Measurements from ENCODE around the gene AMOTL2. TPM values are rescaled to one million over a fixed set of nuclear protein-coding genes. Genes with fewer than 3 reads are reported as not detected.

The AMOTL2 gene
- total RNA-seq, 4 donors from 2014 or later: 93.2 to 226 (median 153) TPM

GRCh38 chr3:134354612-134355251 lies 19.5 kb downstream of the AMOTL2 start:
- no peak for ATAC-seq
- Histone ChIP-seq H3K4me1 (peaks cover 14 to 90% (median 47%) of the 10 kb centered on the region in 3 donors), H3K9me3 (no peaks in the 10 kb centered on the region), H3K27me3 (no peaks in the 10 kb centered on the region), H3K36me3 (peaks cover 3 to 78% of the 10 kb centered on the region in 2 donors), H3K4me3 (no peak overlapping the region), H3K27ac (peak overlapping the region in 3 of 4 donors; percentile 61 to 99 (median 68))
- no peak for TF ChIP-seq POLR2A (IDR thresholded peaks at IDR 0.05)
- 77 to 80% methylated on average over 4 to 5 of the region's 7 CpGs for WGBS, 2 donors (ENCODE audit: low coverage in 1 of 2)

GRCh38 chr3:134353831-134354611 lies 20.2 kb downstream of the AMOTL2 start:
- Histone ChIP-seq H3K27me3 (no peaks in the 10 kb centered on the region), H3K27ac (peak overlapping the region in 3 of 4 donors; percentile 61 to 99 (median 68)), H3K36me3 (peaks cover 3 to 71% of the 10 kb centered on the region in 2 donors), H3K4me1 (peaks cover 14 to 83% (median 40%) of the 10 kb centered on the region in 3 donors), H3K4me3 (no peak overlapping the region), H3K9me3 (no peaks in the 10 kb centered on the region)
- TF ChIP-seq EP300 (IDR thresholded peaks at IDR 0.05) (no peak), POLR2AphosphoS5 (IDR thresholded peaks at IDR 0.05) (no peak), CTCF (IDR thresholded peaks at IDR 0.05) (no peak), POLR2A (IDR thresholded peaks at IDR 0.05) (no peak)
- no peak for ATAC-seq
- WGBS, 2 donors (ENCODE audit: low coverage in 1 of 2): 100% methylated on average over 1 of the region's 7 CpGs; no CpG with 5 or more reads in 1 of the 2 donors

- Histone ChIP-seq H3K4me1 (peaks cover 6 to 83% (median 33%) of the 10 kb centered on the region in 3 donors), H3K27me3 (no peaks in the 10 kb centered on the region), H3K4me3 (no peak overlapping the region), H3K36me3 (peaks cover under 1 to 64% of the 10 kb centered on the region in 2 donors), H3K9me3 (no peaks in the 10 kb centered on the region), H3K27ac (peak overlapping the region in 3 of 4 donors; percentile 61 to 99 (median 68))
- ATAC-seq: no peak
- 80 to 82% methylated on average over 6 to 7 of the region's 8 CpGs for WGBS, 2 donors (ENCODE audit: low coverage in 1 of 2)
- TF ChIP-seq POLR2AphosphoS5 (IDR thresholded peaks at IDR 0.05) (no peak), CTCF (IDR thresholded peaks at IDR 0.05) (no peak), POLR2A (IDR thresholded peaks at IDR 0.05) (no peak), EP300 (IDR thresholded peaks at IDR 0.05) (no peak)
Measured at GRCh38 chr3:134353171-134353825, 20.9 kb downstream of the AMOTL2 start.

GRCh38 chr3:134352031-134352671 lies 22.1 kb downstream of the AMOTL2 start:
- Histone ChIP-seq H3K4me3 (no peak overlapping the region), H3K27ac (peak overlapping the region in 3 of 4 donors; percentile 61 to 99 (median 68)), H3K36me3 (peaks cover 0 to 52% of the 10 kb centered on the region in 2 donors), H3K27me3 (no peaks in the 10 kb centered on the region), H3K4me1 (peaks cover 0 to 72% (median 26%) of the 10 kb centered on the region in 3 donors), H3K9me3 (peaks cover 0 to 2% (median 0%) of the 10 kb centered on the region in 3 donors)
- WGBS, 2 donors (ENCODE audit: low coverage in 1 of 2): 60 to 75% methylated on average over 2 of the region's 4 CpGs
- no peak for TF ChIP-seq POLR2A (IDR thresholded peaks at IDR 0.05)
- no peak for TF ChIP-seq CTCF (IDR thresholded peaks at IDR 0.05)
- no peak for TF ChIP-seq POLR2AphosphoS5 (IDR thresholded peaks at IDR 0.05)
- TF ChIP-seq EP300 (IDR thresholded peaks at IDR 0.05): no peak
- peak; percentile 17 for ATAC-seq

- Histone ChIP-seq H3K4me1 (peaks cover 0 to 64% (median 19%) of the 10 kb centered on the region in 3 donors), H3K27me3 (no peaks in the 10 kb centered on the region), H3K9me3 (peaks cover 0 to 9% (median 0%) of the 10 kb centered on the region in 3 donors), H3K27ac (peak overlapping the region in 3 of 4 donors; percentile 60 to 99 (median 68)), H3K36me3 (peaks cover 0 to 45% of the 10 kb centered on the region in 2 donors), H3K4me3 (no peak overlapping the region)
- 54 to 72% methylated on average over 4 to 5 of the region's 5 CpGs for WGBS, 2 donors (ENCODE audit: low coverage in 1 of 2)
- TF ChIP-seq CTCF (IDR thresholded peaks at IDR 0.05) (no peak), POLR2AphosphoS5 (IDR thresholded peaks at IDR 0.05) (peak; percentile 28)
- peak; percentile 68 for ATAC-seq
Measured at GRCh38 chr3:134351427-134351826, 22.8 kb downstream of the AMOTL2 start.

Data from gastroesophageal sphincter (tissue), 4 donors.